GM18870 (cell line): ENCODE results near the gene MAGI2.
"Not testable (repeated sequence)": the region's sequence is repeated elsewhere in the genome, so short reads cannot be mapped to it uniquely, and the experiment has no call there.

ENCODE experiments used
- ATAC-seq: cut with Tn5 transposase; IDR thresholded peaks from one replicate; pipeline ENCODE4 v1.9.1; 2021; ENCODE audit warnings: moderate library complexity; ENCODE audit not compliant: unreplicated experiment

The MAGI2 gene

GRCh38 chr7:78265486-78265885, 1188.0 kb downstream of the MAGI2 start:
- no peak for ATAC-seq

- no peak for ATAC-seq
Observed at GRCh38 chr7:78265071-78265470, 1188.4 kb downstream of the MAGI2 start.

- ATAC-seq, result no peak
Observed at GRCh38 chr7:78264105-78264504, 1189.4 kb downstream of the MAGI2 start.

GRCh38 chr7:78261739-78262138, 1191.7 kb downstream of the MAGI2 start:
- ATAC-seq, result no peak

- no peak for ATAC-seq
Observed at GRCh38 chr7:78261302-78261701, 1192.2 kb downstream of the MAGI2 start.

GRCh38 chr7:78260826-78261225, 1192.6 kb downstream of the MAGI2 start:
- ATAC-seq, result no peak

- ATAC-seq, result no peak
Observed at GRCh38 chr7:78254726-78255055, 1198.8 kb downstream of the MAGI2 start.

GRCh38 chr7:78253850-78254725, 1199.4 kb downstream of the MAGI2 start:
- no peak for ATAC-seq

- no peak for ATAC-seq
Observed at GRCh38 chr7:78248867-78249266, 1204.6 kb downstream of the MAGI2 start.

GRCh38 chr7:78247910-78248689, 1205.4 kb downstream of the MAGI2 start:
- ATAC-seq, result no peak

- ATAC-seq, result not testable (repeated sequence)
Observed at GRCh38 chr7:78240179-78240578, 1213.3 kb downstream of the MAGI2 start.

GRCh38 chr7:78234634-78235033, 1218.8 kb downstream of the MAGI2 start:
- no peak for ATAC-seq

GRCh38 chr7:78232806-78233205, 1220.7 kb downstream of the MAGI2 start:
- ATAC-seq, result no peak

GRCh38 chr7:78226059-78226719, 1227.3 kb downstream of the MAGI2 start:
- no peak for ATAC-seq

GRCh38 chr7:78225534-78225933, 1227.9 kb downstream of the MAGI2 start:
- no peak for ATAC-seq

- ATAC-seq, result no peak
Observed at GRCh38 chr7:78224923-78225322, 1228.5 kb downstream of the MAGI2 start.

GRCh38 chr7:78223598-78223997, 1229.9 kb downstream of the MAGI2 start:
- ATAC-seq, result no peak

- ATAC-seq, result no peak
Observed at GRCh38 chr7:78222001-78222751, 1231.3 kb downstream of the MAGI2 start.

GRCh38 chr7:78220754-78221153, 1232.7 kb downstream of the MAGI2 start:
- ATAC-seq, result no peak

- no peak for ATAC-seq
Observed at GRCh38 chr7:78218876-78219275, 1234.6 kb downstream of the MAGI2 start.

- ATAC-seq, result no peak
Observed at GRCh38 chr7:78218051-78218450, 1235.4 kb downstream of the MAGI2 start.
